Smooth muscle cell (in vitro differentiated cells): ENCODE results near the gene PLCD3. TPM values are rescaled to one million over a fixed set of nuclear protein-coding genes. Genes with fewer than 3 reads are reported as not detected.

Experiments
- DNase-seq: peaks from one replicate; lab custom pipeline; 2025; ENCODE audit not compliant: unreplicated experiment; lab: John Stamatoyannopoulos, UW
- H2AFZ ChIP-seq: fragments of 200-600 bp; sonication (generic); 2 replicates; pipeline ENCODE4 v1.6.0; 2016; ENCODE audit warnings: antibody characterized with exemption, low read depth, mild to moderate bottlenecking
- H3F3A ChIP-seq: fragments of 200-600 bp; sonication (generic); 2 replicates; pipeline ENCODE4 v1.6.0; 2017; ENCODE audit warnings: antibody characterized with exemption, low read depth
- H3K27ac ChIP-seq: fragments of 200-600 bp; sonication (generic); 2 replicates; pipeline ENCODE4 v1.5.1; 2016; ENCODE audit warnings: low read depth, mild to moderate bottlenecking
- H3K27me3 ChIP-seq: fragments of 200-600 bp; sonication (generic); 2 replicates; pipeline ENCODE4 v1.6.1; 2016; ENCODE audit warnings: low read depth, mild to moderate bottlenecking
- H3K36me3 ChIP-seq: fragments of 200-600 bp; sonication (generic); 2 replicates; pipeline ENCODE4 v1.5.1; 2016; ENCODE audit warnings: low read depth
- H3K4me1 ChIP-seq: fragments of 200-600 bp; sonication (generic); 2 replicates; pipeline ENCODE4 v1.5.1; 2016; ENCODE audit warnings: low read depth
- H3K4me2 ChIP-seq: fragments of 200-600 bp; sonication (generic); 2 replicates; pipeline ENCODE4 v1.6.0; 2016; ENCODE audit warnings: mild to moderate bottlenecking
- H3K4me3 ChIP-seq: fragments of 200-600 bp; sonication (generic); 2 replicates; pipeline ENCODE4 v1.5.1; 2016; ENCODE audit warnings: mild to moderate bottlenecking
- H3K79me2 ChIP-seq: fragments of 200-600 bp; sonication (generic); 2 replicates; pipeline ENCODE4 v1.6.0; 2016; ENCODE audit warnings: low read depth, mild to moderate bottlenecking
- H3K9ac ChIP-seq: fragments of 200-600 bp; sonication (generic); 2 replicates; pipeline ENCODE4 v1.6.0; 2016; ENCODE audit warnings: low read depth
- H3K9me3 ChIP-seq: fragments of 200-600 bp; sonication (generic); replicated peaks from 2 replicates; pipeline ENCODE4 v1.5.1; 2016; ENCODE audit warnings: low read depth
- H4K20me1 ChIP-seq: fragments of 200-600 bp; sonication (generic); 2 replicates; pipeline ENCODE4 v1.6.0; 2016; ENCODE audit warnings: low read depth
- CTCF ChIP-seq: fragments of 200-600 bp; sonication (generic); IDR thresholded peaks from 2 replicates; pipeline ENCODE4 v1.5.1; 2017; ENCODE audit warnings: borderline replicate concordance, mild to moderate bottlenecking, antibody characterized with exemption; ENCODE audit not compliant: insufficient read depth, poor library complexity, severe bottlenecking
- WGBS: methylation state at CpG from one replicate; pipeline ENCODE4 v1.1.7; 2016; ENCODE audit warnings: low lambda C conversion rate; 5-methylcytosine and 5-hydroxymethylcytosine counted together
- polyA plus RNA-seq: library from polyadenylated mRNA; unstranded; fragments of >200 nt; fragmentation: Nextera tagmentation; extraction: Ambion mirVana; gene quantifications from 2 replicates; pipeline ENCODE4 v1.2.1, GENCODE V29; 2016
- total RNA-seq: library from RNA; depleted of rRNA; stranded (reverse); fragments of >200 nt; gene quantifications from 2 replicates; pipeline ENCODE4 v1.2.3, GENCODE V29; 2014

Gene PLCD3
- total and polyA plus RNA-seq, 2 experiments from 2014 or later: 24.0 to 33.4 TPM

DNA sequence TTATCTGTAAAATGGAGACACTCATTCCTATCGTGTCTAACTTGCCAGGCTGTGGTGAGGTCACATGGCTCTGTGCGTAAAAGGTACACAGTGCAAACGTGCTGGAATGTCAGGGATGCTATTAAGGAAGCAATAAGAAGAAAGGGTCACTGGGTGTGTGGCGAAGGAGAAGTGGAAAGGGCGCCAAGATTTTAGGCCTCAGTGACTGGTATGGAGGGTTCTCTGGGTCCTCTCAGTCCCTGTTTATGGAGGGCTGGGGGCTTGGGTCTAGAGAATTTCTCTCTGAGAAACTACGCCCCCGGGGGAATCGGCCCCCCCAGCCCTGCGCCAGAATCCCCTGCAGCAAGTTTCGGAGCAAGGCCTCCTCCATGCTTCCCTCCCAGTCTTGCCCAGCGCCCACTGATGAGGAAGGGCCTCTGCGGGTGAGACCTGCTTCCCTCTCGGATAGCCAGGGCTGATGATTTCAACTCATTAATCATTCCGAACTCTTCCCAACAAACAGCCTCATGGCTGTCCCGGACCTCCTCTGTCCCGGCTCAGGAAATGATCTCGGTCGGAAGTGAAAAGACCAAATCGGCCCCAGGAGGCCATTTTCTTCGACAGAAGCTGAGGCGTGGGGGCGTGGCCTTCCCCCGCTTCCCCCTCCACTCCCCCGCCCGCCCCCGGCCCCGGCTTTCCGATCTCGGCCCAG lies 14.7 kb upstream of the PLCD3 start:
- Histone ChIP-seq H4K20me1 (peaks cover 34% of the 10 kb centered on the region), H3K36me3 (no peaks in the 10 kb centered on the region), H3K27me3 (no peaks in the 10 kb centered on the region), H2AFZ (peak overlapping the region; percentile 54), H3F3A (peaks cover 23% of the 10 kb centered on the region), H3K9me3 (no peaks in the 10 kb centered on the region), H3K4me3 (peak overlapping the region; percentile 62), H3K9ac (peak overlapping the region; percentile 98), H3K79me2 (peaks cover 24% of the 10 kb centered on the region), H3K27ac (peak overlapping the region; percentile 97), H3K4me1 (peaks cover 19% of the 10 kb centered on the region), H3K4me2 (peak overlapping the region; percentile 80)
- DNase-seq: no peak
- WGBS: 17% methylated on average over 27 of the region's 29 CpGs
- TF ChIP-seq CTCF: no peak

DNA sequence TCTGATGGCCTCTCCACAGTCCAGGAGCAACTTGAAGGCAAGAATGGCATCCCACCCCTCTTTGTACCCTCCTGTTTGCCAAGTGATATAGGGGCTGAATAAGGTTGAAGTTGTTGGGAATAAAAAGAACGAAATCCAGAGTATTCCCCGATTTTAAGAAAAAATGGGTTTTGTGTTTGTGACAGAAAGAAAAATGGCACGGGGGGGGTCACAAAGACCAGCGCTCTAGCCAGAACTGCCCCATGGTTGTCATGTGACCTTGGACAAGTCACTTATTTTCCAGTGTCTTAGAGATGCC lies 14.2 kb upstream of the PLCD3 start:
- H3K27ac ChIP-seq: peak overlapping the region; percentile 97
- H3K9me3 ChIP-seq: no peaks in the 10 kb centered on the region
- 95% methylated on average over 4 of the region's 4 CpGs for WGBS
- no peak for TF ChIP-seq CTCF
- peaks cover 20% of the 10 kb centered on the region for H3F3A ChIP-seq
- H4K20me1 ChIP-seq: peaks cover 29% of the 10 kb centered on the region
- H3K79me2 ChIP-seq: peaks cover 19% of the 10 kb centered on the region
- no peak for DNase-seq
- peaks cover 14% of the 10 kb centered on the region for H3K4me1 ChIP-seq
- H3K4me3 ChIP-seq: peak overlapping the region; percentile 62
- H2AFZ ChIP-seq: no peak overlapping the region
- no peak overlapping the region for H3K9ac ChIP-seq
- no peaks in the 10 kb centered on the region for H3K27me3 ChIP-seq
- H3K4me2 ChIP-seq: peak overlapping the region; percentile 80
- no peaks in the 10 kb centered on the region for H3K36me3 ChIP-seq

GRCh38 chr17:45146166-45146565 lies 13.9 kb upstream of the PLCD3 start:
- H3K9me3 ChIP-seq: no peaks in the 10 kb centered on the region
- peaks cover 26% of the 10 kb centered on the region for H4K20me1 ChIP-seq
- H3K36me3 ChIP-seq: no peaks in the 10 kb centered on the region
- no peak overlapping the region for H3K9ac ChIP-seq
- no peak overlapping the region for H2AFZ ChIP-seq
- peak overlapping the region; percentile 80 for H3K4me2 ChIP-seq
- peaks cover 15% of the 10 kb centered on the region for H3K79me2 ChIP-seq
- DNase-seq: no peak
- no peaks in the 10 kb centered on the region for H3K27me3 ChIP-seq
- 91% methylated on average over 10 of the region's 10 CpGs for WGBS
- no peak for TF ChIP-seq CTCF
- peaks cover 10% of the 10 kb centered on the region for H3K4me1 ChIP-seq
- H3K4me3 ChIP-seq: no peak overlapping the region
- H3F3A ChIP-seq: peaks cover 17% of the 10 kb centered on the region
- peak overlapping the region; percentile 97 for H3K27ac ChIP-seq

DNA sequence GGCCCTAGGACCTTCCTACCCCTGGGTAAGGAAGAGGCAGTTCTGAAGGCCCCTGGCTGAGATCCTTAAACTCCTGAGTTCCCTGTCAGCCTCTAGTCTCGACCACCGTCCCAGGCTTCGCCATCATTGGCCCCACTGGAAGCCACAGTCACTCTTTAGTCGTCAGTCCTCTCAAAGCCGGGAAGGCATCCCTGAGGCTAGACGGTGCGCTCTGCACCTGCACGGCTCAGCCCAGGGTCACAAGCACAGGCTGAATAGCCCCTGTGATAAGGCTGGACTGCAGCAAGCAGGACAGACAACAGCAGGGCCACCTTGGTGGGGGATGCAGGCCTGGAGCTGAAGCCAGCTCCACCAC lies 12.7 kb upstream of the PLCD3 start:
- 87% methylated on average over 8 of the region's 8 CpGs for WGBS
- H2AFZ ChIP-seq: no peak overlapping the region
- H3F3A ChIP-seq: peaks cover 10% of the 10 kb centered on the region
- H3K4me3 ChIP-seq: no peak overlapping the region
- DNase-seq: no peak
- no peak overlapping the region for H3K27ac ChIP-seq
- H3K79me2 ChIP-seq: peaks cover 4% of the 10 kb centered on the region
- H4K20me1 ChIP-seq: peaks cover 14% of the 10 kb centered on the region
- H3K27me3 ChIP-seq: no peaks in the 10 kb centered on the region
- H3K9ac ChIP-seq: no peak overlapping the region
- peak overlapping the region; percentile 80 for H3K4me2 ChIP-seq
- no peaks in the 10 kb centered on the region for H3K9me3 ChIP-seq
- peaks cover 7% of the 10 kb centered on the region for H3K4me1 ChIP-seq
- TF ChIP-seq CTCF: no peak
- no peaks in the 10 kb centered on the region for H3K36me3 ChIP-seq
